Measurements from ENCODE around the gene BLOC1S1. TPM values are rescaled to one million over a fixed set of nuclear protein-coding genes. Genes with fewer than 3 reads are reported as not detected.

Gene BLOC1S1
- total RNA-seq, 1 experiment from 2014 or later, result 85.5 TPM

DNA sequence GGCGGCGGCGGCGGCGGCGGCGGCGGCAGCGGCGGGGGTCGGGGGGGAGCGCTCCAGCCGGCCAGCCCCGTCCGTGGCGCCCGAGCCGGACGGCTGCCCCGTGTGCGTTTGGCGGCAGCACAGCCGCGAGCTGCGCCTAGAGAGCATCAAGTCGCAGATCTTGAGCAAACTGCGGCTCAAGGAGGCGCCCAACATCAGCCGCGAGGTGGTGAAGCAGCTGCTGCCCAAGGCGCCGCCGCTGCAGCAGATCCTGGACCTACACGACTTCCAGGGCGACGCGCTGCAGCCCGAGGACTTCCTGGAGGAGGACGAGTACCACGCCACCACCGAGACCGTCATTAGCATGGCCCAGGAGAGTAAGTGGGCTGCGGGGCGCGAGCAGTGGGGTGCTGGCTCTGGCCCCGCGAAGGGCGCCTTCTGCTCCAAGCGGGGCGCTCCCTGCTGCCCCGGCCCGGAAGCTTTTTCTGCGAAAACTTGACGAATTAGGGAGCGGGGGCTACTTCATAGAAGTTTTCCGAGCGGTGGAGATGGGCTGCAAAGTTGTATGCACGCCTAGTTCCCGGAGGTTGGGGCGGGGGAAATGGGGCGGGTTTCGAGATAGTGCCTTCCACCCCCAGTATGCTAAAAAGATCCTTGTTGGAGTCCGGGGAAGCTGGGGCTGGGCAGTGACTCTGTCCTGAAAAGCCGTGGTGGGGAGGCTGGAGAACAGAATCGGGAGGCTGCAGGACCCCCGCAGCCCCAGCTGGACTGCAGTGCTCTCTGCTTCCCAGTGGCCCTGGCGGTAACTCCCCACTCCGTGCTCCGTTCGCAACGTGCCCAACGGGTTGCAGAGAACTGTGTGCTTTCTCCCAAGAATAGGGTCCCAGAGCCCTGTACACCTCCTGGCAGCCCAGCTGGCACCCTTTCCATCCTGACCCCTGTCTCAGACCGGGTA, 27.8 kb downstream of the BLOC1S1 start:
- Histone ChIP-seq H3K9me2 (ENCODE audit: insufficient read depth) (no peaks in the 10 kb centered on the region), H3K4me1 (ENCODE audit: control insufficient read depth in 1 of 2, insufficient read depth in 2 of 2, low read length in 2 of 2) (peaks cover 7 to 32% of the 10 kb centered on the region in 2 experiments), H3K79me2 (ENCODE audit: insufficient read depth, low read length) (peaks cover 3% of the 10 kb centered on the region; the same call in 1 of the 2 replicates), H2AFZ (ENCODE audit: low read depth, low read length, poor library complexity, severe bottlenecking) (no peak overlapping the region), H3K27ac (ENCODE audit: low read depth, low read length) (peak overlapping the region; percentile 53), H3K9ac (ENCODE audit: low read length) (peak overlapping the region; percentile 69), H3K4me2 (ENCODE audit: low read length) (peak overlapping the region; percentile 97), H4K20me1 (ENCODE audit: insufficient read depth) (no peaks in the 10 kb centered on the region), H3K36me3 (ENCODE audit: control insufficient read depth in 1 of 2, insufficient read depth in 2 of 2, low read length in 2 of 2) (no peaks in the 10 kb centered on the region), H3K9me3 (ENCODE audit: control insufficient read depth in 1 of 2, insufficient read depth in 1 of 2, low read depth in 1 of 2, low read length in 2 of 2) (no peaks in the 10 kb centered on the region), H3K4me3 (replicated peaks in 1 of 2; ENCODE audit: low read depth in 1 of 2, low read length in 2 of 2) (peak overlapping the region; percentile 55 to 80), H3K27me3 (ENCODE audit: insufficient read depth, low read length) (no peaks in the 10 kb centered on the region)
- ChIA-PET POLR2A (interaction anchor here (0.5 to 1.1 kb wide), 5 partner anchors 9 to 517 kb away, joined by 3 to 7 read pairs (median 3); partner anchors contain the start of genes ORMDL2 and SARNP), CTCF (interaction anchor here (1.1 to 1.5 kb wide), 2 partner anchors 184 to 304 kb away, joined by 3 read pairs; partner anchors contain the start of gene PYM1), RAD21 (ENCODE audit: low non-redundant PET in 1 of 2, low total read pairs in 2 of 2, uncharacterized antibody in 2 of 2, unreplicated experiment in 2 of 2) (no interaction called here)
- TSS peak; percentile 57 for BruUV-seq (replicated peaks)
- intact Hi-C loops (cut with micrococcal nuclease), result no loop called here
- ATAC-seq (peak; percentile 64), DNase-seq (ENCODE audit: low read depth, low spot score) (no peak)
- TF ChIP-seq MAX (IDR thresholded peaks at IDR 0.05) (0 out of 2 replicates have a peak, but pooled peaks have one; percentile 44), TCF7L2 (IDR thresholded peaks at IDR 0.05; ENCODE audit: borderline replicate concordance, extremely low read depth, insufficient read depth, insufficient read length) (peak; percentile 12), CBX3 (IDR thresholded peaks at IDR 0.05; ENCODE audit: low read depth) (peak; percentile 52; the same call in 1 of the 2 replicates), POLR2AphosphoS5 (IDR thresholded peaks at IDR 0.05; ENCODE audit: low read depth, low read length) (no peak), ZNF274 (IDR thresholded peaks at IDR 0.05; ENCODE audit: low read depth, low read length) (no peak)
- TF ChIP-seq, protein P1, sequence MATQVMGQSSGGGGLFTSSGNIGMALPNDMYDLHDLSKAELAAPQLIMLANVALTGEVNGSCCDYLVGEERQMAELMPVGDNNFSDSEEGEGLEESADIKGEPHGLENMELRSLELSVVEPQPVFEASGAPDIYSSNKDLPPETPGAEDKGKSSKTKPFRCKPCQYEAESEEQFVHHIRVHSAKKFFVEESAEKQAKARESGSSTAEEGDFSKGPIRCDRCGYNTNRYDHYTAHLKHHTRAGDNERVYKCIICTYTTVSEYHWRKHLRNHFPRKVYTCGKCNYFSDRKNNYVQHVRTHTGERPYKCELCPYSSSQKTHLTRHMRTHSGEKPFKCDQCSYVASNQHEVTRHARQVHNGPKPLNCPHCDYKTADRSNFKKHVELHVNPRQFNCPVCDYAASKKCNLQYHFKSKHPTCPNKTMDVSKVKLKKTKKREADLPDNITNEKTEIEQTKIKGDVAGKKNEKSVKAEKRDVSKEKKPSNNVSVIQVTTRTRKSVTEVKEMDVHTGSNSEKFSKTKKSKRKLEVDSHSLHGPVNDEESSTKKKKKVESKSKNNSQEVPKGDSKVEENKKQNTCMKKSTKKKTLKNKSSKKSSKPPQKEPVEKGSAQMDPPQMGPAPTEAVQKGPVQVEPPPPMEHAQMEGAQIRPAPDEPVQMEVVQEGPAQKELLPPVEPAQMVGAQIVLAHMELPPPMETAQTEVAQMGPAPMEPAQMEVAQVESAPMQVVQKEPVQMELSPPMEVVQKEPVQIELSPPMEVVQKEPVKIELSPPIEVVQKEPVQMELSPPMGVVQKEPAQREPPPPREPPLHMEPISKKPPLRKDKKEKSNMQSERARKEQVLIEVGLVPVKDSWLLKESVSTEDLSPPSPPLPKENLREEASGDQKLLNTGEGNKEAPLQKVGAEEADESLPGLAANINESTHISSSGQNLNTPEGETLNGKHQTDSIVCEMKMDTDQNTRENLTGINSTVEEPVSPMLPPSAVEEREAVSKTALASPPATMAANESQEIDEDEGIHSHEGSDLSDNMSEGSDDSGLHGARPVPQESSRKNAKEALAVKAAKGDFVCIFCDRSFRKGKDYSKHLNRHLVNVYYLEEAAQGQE (IDR thresholded peaks at IDR 0.05; ENCODE audit: low read depth), result no peak
